HEK293 (cell line): ENCODE measurements around the gene FANCE.

Source experiments
- CTCF ChIA-PET: fragments of 350-600 bp; formaldehyde crosslinking; extraction: SDS; loops from one replicate; lab custom pipeline; 2021; ENCODE audit warnings: antibody characterized with exemption; lab: Yijun Ruan, JAX
- POLR2A ChIA-PET: fragments of 300-600 bp; formaldehyde crosslinking; extraction: SDS; loops from one replicate; lab custom pipeline; 2020; ENCODE audit warnings: antibody characterized with exemption, inconsistent platforms; lab: Yijun Ruan, JAX
- H3K27ac ChIP-seq: fragments of 200-500 bp; sonication (Bioruptor generic); 2 replicates; pipeline ENCODE4 v1.5.1; 2014; ENCODE audit warnings: low read depth, low read length, control low read depth, inconsistent platforms; ENCODE audit errors: extremely low read depth
- H3K36me3 ChIP-seq, 2 experiments: fragments of 200-500 bp in 1 of 2; sonication (Bioruptor generic) in 1 of 2; 1 replicate in 1 of 2; 2 replicates in 1 of 2; pipeline ENCODE4 v1.5.1; 2014 to 2017; ENCODE audit warnings: inconsistent platforms in 2 of 2, low read length in 2 of 2; ENCODE audit not compliant: control insufficient read depth in 2 of 2, insufficient read depth in 1 of 2
- H3K4me1 ChIP-seq: fragments of 200-500 bp; sonication (Bioruptor generic); 2 replicates; pipeline ENCODE4 v1.5.1; 2014; ENCODE audit warnings: mild to moderate bottlenecking, low read length, inconsistent platforms; ENCODE audit not compliant: control insufficient read depth, insufficient read depth
- H3K4me3 ChIP-seq: 2 replicates; pipeline ENCODE4 v1.5.1; 2011; ENCODE audit warnings: low read depth, mild to moderate bottlenecking, control low read depth, low read length, moderate library complexity
- H3K9me3 ChIP-seq: fragments of 200-500 bp; sonication (Bioruptor generic); 2 replicates; pipeline ENCODE4 v1.5.1; 2014; ENCODE audit warnings: low read depth, low read length, inconsistent platforms; ENCODE audit not compliant: control insufficient read depth, insufficient read depth
- BCL11B ChIP-seq: fragments of 450-650 bp; formaldehyde crosslinking; IDR thresholded peaks from 2 replicates; pipeline ENCODE4 v1.5.1; 2016; ENCODE audit warnings: low read depth, missing biosample characterization, missing genetic modification characterization
- GLIS1 ChIP-seq: fragments of 450-650 bp; formaldehyde crosslinking; IDR thresholded peaks from 2 replicates; pipeline ENCODE4 v1.5.1; 2016; ENCODE audit warnings: missing biosample characterization, missing genetic modification characterization
- KLF1 ChIP-seq: fragments of 450-650 bp; formaldehyde crosslinking; IDR thresholded peaks from 2 replicates; pipeline ENCODE4 v1.5.1; 2016; ENCODE audit warnings: missing biosample characterization, missing genetic modification characterization
- OVOL3 ChIP-seq: fragments of 450-650 bp; formaldehyde crosslinking; IDR thresholded peaks from 2 replicates; pipeline ENCODE4 v1.5.1; 2016; ENCODE audit warnings: missing biosample characterization, missing genetic modification characterization
- ZFP3 ChIP-seq: fragments of 450-650 bp; formaldehyde crosslinking; IDR thresholded peaks from 2 replicates; pipeline ENCODE4 v1.5.1; 2016; ENCODE audit warnings: low read depth, missing biosample characterization, missing genetic modification characterization
- ZNF202 ChIP-seq: fragments of 450-650 bp; formaldehyde crosslinking; IDR thresholded peaks from 2 replicates; pipeline ENCODE4 v1.5.1; 2016; ENCODE audit warnings: missing biosample characterization, missing genetic modification characterization, borderline replicate concordance
- ZNF350 ChIP-seq: fragments of 450-650 bp; formaldehyde crosslinking; IDR thresholded peaks from 2 replicates; pipeline ENCODE4 v1.5.0; 2017; ENCODE audit warnings: missing biosample characterization, mild to moderate bottlenecking, missing genetic modification characterization
- ZNF404 ChIP-seq: fragments of 450-650 bp; formaldehyde crosslinking; IDR thresholded peaks from 2 replicates; pipeline ENCODE4 v1.5.1; 2017; ENCODE audit warnings: missing biosample characterization, missing genetic modification characterization
- ZNF501 ChIP-seq: fragments of 450-650 bp; formaldehyde crosslinking; IDR thresholded peaks from 2 replicates; pipeline ENCODE4 v1.5.1; 2016; ENCODE audit warnings: missing biosample characterization, missing genetic modification characterization
- ZNF510 ChIP-seq: fragments of 450-650 bp; formaldehyde crosslinking; IDR thresholded peaks from 2 replicates; pipeline ENCODE4 v1.5.1; 2018; ENCODE audit warnings: mild to moderate bottlenecking, missing genetic modification characterization, missing biosample characterization; ENCODE audit not compliant: insufficient replicate concordance
- ZNF544 ChIP-seq: fragments of 450-650 bp; formaldehyde crosslinking; IDR thresholded peaks from 2 replicates; pipeline ENCODE4 v1.5.0; 2017; ENCODE audit warnings: missing biosample characterization, missing genetic modification characterization
- ZNF600 ChIP-seq: fragments of 450-650 bp; formaldehyde crosslinking; IDR thresholded peaks from 2 replicates; pipeline ENCODE4 v1.5.1; 2016; ENCODE audit warnings: missing biosample characterization, missing genetic modification characterization
- ZNF621 ChIP-seq: fragments of 450-650 bp; formaldehyde crosslinking; IDR thresholded peaks from 2 replicates; pipeline ENCODE4 v1.5.1; 2017; ENCODE audit warnings: missing biosample characterization, missing genetic modification characterization
- ZNF677 ChIP-seq: fragments of 450-650 bp; IDR thresholded peaks from 2 replicates; pipeline ENCODE4 v1.5.0; 2018; ENCODE audit warnings: missing biosample characterization, mild to moderate bottlenecking, missing genetic modification characterization, moderate library complexity
- TF ChIP-seq, protein P1 (sequence below): fragments of 450-650 bp; formaldehyde crosslinking; IDR thresholded peaks from 2 replicates; pipeline ENCODE4 v1.5.1; 2016; ENCODE audit warnings: missing biosample characterization, missing genetic modification characterization
- TF ChIP-seq, protein P2 (sequence below): fragments of 450-650 bp; formaldehyde crosslinking; IDR thresholded peaks from 2 replicates; pipeline ENCODE4 v1.5.1; 2016; ENCODE audit warnings: missing biosample characterization, missing genetic modification characterization
- TF ChIP-seq, protein P3 (sequence below): fragments of 450-650 bp; formaldehyde crosslinking; IDR thresholded peaks from 2 replicates; pipeline ENCODE4 v1.5.1; 2017; ENCODE audit warnings: missing biosample characterization, missing genetic modification characterization
- TF ChIP-seq, protein P4 (sequence below): fragments of 450-650 bp; formaldehyde crosslinking; IDR thresholded peaks from 2 replicates; pipeline ENCODE4 v1.5.1; 2016; ENCODE audit warnings: missing biosample characterization, missing genetic modification characterization
- TF ChIP-seq, protein P5 (sequence below): fragments of 450-650 bp; formaldehyde crosslinking; IDR thresholded peaks from 2 replicates; pipeline ENCODE4 v1.5.1; 2016; ENCODE audit warnings: missing biosample characterization, missing genetic modification characterization

FANCE gene

DNA sequence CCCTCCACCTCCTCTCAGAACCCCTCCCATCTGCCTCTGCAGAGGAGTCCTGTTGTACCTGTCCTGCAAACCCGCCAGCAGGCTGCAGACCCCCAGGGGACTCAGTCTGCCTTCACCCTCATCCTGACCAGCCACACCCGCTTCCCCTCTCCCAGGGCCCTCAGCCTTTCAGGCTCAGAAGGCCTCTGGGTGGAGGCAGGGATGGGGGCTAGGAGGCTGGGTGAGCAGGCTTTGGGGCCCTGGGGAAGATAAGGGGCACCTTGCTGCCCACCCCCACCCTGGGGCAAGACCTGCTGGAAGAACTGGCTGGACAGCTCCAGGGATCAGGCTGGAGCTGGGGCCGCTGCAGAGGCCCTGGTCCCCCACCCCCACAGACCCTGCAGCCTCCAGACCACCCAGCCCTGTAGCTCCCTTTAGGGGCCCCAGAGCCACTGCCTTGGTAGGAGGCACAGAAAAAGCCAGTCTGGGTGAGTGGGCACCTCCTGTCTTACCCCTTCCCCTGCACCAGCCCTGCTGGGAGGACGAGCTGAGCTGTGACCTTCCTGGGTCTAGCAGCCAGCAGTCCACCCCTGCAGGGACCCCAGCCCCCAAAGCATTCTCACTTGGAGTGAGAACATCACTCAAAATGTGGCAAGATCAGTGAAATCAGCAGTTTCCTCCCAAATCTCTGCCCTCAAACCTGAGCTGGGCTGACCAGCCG lies 39.6 kb downstream of the FANCE start:
- ChIA-PET POLR2A (interaction anchor here (0.9 to 15.4 kb wide), 3 partner anchors 9 to 20 kb away, joined by 3 to 198 read pairs (median 3); partner anchors contain the start of gene RPL10A), CTCF (interaction anchor here (0.6 to 1.2 kb wide), 3 partner anchors 24 to 536 kb away, joined by 3 to 4 read pairs (median 3); partner anchors contain the start of genes MAPK14 and RPL10A)
- H3K4me3 ChIP-seq: no peak overlapping the region
- no peak overlapping the region for H3K27ac ChIP-seq
- TF ChIP-seq ZNF202 (no peak), GLIS1 (peak; percentile 86), KLF1 (0 out of 2 replicates have a peak, but pooled peaks have one; percentile 29), OVOL3 (no peak), BCL11B (tag by site-specific recombination) (no peak), ZNF350 (no peak), ZNF677 (no peak), ZNF600 (tag by site-specific recombination) (0 out of 2 replicates have a peak, but pooled peaks have one; percentile 10), ZFP3 (tag by site-specific recombination) (no peak)
- TF ChIP-seq, protein P1, sequence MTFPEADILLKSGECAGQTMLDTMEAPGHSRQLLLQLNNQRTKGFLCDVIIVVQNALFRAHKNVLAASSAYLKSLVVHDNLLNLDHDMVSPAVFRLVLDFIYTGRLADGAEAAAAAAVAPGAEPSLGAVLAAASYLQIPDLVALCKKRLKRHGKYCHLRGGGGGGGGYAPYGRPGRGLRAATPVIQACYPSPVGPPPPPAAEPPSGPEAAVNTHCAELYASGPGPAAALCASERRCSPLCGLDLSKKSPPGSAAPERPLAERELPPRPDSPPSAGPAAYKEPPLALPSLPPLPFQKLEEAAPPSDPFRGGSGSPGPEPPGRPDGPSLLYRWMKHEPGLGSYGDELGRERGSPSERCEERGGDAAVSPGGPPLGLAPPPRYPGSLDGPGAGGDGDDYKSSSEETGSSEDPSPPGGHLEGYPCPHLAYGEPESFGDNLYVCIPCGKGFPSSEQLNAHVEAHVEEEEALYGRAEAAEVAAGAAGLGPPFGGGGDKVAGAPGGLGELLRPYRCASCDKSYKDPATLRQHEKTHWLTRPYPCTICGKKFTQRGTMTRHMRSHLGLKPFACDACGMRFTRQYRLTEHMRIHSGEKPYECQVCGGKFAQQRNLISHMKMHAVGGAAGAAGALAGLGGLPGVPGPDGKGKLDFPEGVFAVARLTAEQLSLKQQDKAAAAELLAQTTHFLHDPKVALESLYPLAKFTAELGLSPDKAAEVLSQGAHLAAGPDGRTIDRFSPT (tag by site-specific recombination): 0 out of 2 replicates have a peak, but pooled peaks have one; percentile 10
- TF ChIP-seq, protein P2, sequence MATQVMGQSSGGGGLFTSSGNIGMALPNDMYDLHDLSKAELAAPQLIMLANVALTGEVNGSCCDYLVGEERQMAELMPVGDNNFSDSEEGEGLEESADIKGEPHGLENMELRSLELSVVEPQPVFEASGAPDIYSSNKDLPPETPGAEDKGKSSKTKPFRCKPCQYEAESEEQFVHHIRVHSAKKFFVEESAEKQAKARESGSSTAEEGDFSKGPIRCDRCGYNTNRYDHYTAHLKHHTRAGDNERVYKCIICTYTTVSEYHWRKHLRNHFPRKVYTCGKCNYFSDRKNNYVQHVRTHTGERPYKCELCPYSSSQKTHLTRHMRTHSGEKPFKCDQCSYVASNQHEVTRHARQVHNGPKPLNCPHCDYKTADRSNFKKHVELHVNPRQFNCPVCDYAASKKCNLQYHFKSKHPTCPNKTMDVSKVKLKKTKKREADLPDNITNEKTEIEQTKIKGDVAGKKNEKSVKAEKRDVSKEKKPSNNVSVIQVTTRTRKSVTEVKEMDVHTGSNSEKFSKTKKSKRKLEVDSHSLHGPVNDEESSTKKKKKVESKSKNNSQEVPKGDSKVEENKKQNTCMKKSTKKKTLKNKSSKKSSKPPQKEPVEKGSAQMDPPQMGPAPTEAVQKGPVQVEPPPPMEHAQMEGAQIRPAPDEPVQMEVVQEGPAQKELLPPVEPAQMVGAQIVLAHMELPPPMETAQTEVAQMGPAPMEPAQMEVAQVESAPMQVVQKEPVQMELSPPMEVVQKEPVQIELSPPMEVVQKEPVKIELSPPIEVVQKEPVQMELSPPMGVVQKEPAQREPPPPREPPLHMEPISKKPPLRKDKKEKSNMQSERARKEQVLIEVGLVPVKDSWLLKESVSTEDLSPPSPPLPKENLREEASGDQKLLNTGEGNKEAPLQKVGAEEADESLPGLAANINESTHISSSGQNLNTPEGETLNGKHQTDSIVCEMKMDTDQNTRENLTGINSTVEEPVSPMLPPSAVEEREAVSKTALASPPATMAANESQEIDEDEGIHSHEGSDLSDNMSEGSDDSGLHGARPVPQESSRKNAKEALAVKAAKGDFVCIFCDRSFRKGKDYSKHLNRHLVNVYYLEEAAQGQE (tag by site-specific recombination): peak; percentile 78
- H3K4me1 ChIP-seq: peaks cover 21% of the 10 kb centered on the region
- no peaks in the 10 kb centered on the region for H3K9me3 ChIP-seq
- peaks cover 0 to 4% of the 10 kb centered on the region in 2 experiments; a peak in 1 of 3 replicates for H3K36me3 ChIP-seq

DNA sequence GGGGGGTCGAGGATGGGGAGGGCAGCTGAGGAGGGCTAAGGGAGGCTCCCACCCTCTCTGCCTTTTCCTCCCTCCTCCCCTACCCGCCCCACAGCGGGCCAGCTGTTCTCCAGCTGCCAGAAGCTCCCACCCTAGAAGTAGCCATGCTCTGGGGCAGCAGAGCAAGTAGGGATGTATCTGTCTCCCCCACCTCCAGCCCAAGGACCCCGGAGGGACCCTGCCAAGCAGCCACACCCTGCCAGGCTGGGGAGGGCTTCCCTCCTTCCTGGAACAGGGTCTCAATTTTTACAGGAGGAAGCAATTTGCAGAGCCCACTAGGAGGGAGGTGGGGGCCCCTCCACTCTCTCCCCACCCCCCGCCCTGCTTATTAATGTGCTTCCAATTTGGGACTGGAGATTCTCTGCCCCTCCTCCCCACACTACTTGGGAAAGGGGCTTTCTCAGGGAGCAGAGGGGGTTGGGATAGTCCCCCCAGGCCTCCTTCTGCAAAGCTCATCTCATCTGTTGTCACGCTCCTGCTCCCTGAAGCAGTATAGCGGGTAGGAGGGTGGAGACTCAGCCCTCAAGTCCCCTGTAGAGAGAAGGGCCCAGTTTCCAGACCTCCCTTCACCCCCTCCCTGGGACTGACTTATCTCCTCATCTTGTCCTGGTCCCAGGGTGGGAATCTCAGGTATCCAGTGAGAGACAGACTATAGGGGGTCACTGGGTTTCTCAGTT lies 40.3 kb downstream of the FANCE start:
- H3K4me3 ChIP-seq: no peak overlapping the region
- POLR2A ChIA-PET: interaction anchor here (0.9 to 15.4 kb wide), 3 partner anchors 8 to 20 kb away, joined by 3 to 198 read pairs (median 3); partner anchors contain the start of gene RPL10A
- no peaks in the 10 kb centered on the region for H3K9me3 ChIP-seq
- CTCF ChIA-PET: interaction anchor here (0.6 to 1.2 kb wide), 3 partner anchors 25 to 535 kb away, joined by 3 to 4 read pairs (median 3); partner anchors contain the start of genes MAPK14 and RPL10A
- H3K4me1 ChIP-seq: peaks cover 21% of the 10 kb centered on the region
- H3K36me3 ChIP-seq: peaks cover 0 to 4% of the 10 kb centered on the region in 2 experiments; a peak in 1 of 3 replicates
- no peak overlapping the region for H3K27ac ChIP-seq
- TF ChIP-seq ZNF510 (tag by site-specific recombination) (no peak), ZNF544 (no peak), ZNF501 (tag by site-specific recombination) (no peak), ZNF621 (tag by site-specific recombination) (no peak), ZNF350 (no peak), ZNF404 (tag by site-specific recombination) (no peak)
- TF ChIP-seq, protein P3, sequence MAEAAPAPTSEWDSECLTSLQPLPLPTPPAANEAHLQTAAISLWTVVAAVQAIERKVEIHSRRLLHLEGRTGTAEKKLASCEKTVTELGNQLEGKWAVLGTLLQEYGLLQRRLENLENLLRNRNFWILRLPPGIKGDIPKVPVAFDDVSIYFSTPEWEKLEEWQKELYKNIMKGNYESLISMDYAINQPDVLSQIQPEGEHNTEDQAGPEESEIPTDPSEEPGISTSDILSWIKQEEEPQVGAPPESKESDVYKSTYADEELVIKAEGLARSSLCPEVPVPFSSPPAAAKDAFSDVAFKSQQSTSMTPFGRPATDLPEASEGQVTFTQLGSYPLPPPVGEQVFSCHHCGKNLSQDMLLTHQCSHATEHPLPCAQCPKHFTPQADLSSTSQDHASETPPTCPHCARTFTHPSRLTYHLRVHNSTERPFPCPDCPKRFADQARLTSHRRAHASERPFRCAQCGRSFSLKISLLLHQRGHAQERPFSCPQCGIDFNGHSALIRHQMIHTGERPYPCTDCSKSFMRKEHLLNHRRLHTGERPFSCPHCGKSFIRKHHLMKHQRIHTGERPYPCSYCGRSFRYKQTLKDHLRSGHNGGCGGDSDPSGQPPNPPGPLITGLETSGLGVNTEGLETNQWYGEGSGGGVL (tag by site-specific recombination): peak; percentile 80
- TF ChIP-seq, protein P4, sequence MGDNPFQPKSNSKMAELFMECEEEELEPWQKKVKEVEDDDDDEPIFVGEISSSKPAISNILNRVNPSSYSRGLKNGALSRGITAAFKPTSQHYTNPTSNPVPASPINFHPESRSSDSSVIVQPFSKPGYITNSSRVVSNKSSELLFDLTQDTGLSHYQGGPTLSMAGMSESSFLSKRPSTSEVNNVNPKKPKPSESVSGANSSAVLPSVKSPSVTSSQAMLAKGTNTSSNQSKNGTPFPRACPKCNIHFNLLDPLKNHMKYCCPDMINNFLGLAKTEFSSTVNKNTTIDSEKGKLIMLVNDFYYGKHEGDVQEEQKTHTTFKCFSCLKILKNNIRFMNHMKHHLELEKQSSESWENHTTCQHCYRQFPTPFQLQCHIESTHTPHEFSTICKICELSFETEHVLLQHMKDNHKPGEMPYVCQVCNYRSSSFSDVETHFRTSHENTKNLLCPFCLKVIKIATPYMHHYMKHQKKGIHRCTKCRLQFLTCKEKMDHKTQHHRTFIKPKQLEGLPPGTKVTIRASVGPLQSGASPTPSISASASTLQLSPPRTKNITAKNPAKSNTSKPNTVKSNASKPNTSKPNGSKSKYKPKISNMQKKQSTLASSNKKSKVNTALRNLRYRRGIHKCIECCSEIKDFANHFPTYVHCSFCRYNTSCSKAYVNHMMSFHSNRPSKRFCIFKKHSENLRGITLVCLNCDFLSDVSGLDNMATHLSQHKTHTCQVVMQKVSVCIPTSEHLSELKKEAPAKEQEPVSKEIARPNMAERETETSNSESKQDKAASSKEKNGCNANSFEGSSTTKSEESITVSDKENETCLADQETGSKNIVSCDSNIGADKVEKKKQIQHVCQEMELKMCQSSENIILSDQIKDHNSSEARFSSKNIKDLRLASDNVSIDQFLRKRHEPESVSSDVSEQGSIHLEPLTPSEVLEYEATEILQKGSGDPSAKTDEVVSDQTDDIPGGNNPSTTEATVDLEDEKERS: no peak
- TF ChIP-seq, protein P5, sequence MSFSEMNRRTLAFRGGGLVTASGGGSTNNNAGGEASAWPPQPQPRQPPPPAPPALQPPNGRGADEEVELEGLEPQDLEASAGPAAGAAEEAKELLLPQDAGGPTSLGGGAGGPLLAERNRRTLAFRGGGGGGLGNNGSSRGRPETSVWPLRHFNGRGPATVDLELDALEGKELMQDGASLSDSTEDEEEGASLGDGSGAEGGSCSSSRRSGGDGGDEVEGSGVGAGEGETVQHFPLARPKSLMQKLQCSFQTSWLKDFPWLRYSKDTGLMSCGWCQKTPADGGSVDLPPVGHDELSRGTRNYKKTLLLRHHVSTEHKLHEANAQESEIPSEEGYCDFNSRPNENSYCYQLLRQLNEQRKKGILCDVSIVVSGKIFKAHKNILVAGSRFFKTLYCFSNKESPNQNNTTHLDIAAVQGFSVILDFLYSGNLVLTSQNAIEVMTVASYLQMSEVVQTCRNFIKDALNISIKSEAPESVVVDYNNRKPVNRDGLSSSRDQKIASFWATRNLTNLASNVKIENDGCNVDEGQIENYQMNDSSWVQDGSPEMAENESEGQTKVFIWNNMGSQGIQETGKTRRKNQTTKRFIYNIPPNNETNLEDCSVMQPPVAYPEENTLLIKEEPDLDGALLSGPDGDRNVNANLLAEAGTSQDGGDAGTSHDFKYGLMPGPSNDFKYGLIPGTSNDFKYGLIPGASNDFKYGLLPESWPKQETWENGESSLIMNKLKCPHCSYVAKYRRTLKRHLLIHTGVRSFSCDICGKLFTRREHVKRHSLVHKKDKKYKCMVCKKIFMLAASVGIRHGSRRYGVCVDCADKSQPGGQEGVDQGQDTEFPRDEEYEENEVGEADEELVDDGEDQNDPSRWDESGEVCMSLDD (tag by site-specific recombination): no peak
